HepG2 (cell line): ENCODE data around the gene IFT52. TPM values are rescaled to one million over a fixed set of nuclear protein-coding genes. Genes with fewer than 3 reads are reported as not detected.

Source experiments
- KAT8 ChIP-seq: IDR thresholded peaks from 2 replicates; pipeline ENCODE4 v1.6.1; 2016; ENCODE audit warnings: missing genetic modification reagents, missing compliant biosample characterization
- SIN3A ChIP-seq: IDR thresholded peaks from 2 replicates; pipeline ENCODE4 v1.6.1; 2011; ENCODE audit warnings: low read depth, mild to moderate bottlenecking, control low read depth, low read length, borderline replicate concordance
- SMARCE1 ChIP-seq: fragments of 450-650 bp; IDR thresholded peaks from 2 replicates; pipeline ENCODE4 v1.6.1; 2017; ENCODE audit warnings: borderline replicate concordance
- ZBTB3 ChIP-seq: sonication (generic); formaldehyde crosslinking; IDR thresholded peaks from 2 replicates; pipeline ENCODE4 v1.4.0; 2020; ENCODE audit warnings: low read depth, mild to moderate bottlenecking, moderate library complexity, missing genetic modification reagents, borderline replicate concordance
- ZEB1 ChIP-seq: IDR thresholded peaks from 2 replicates; pipeline ENCODE4 v1.6.1; 2012; ENCODE audit warnings: mild to moderate bottlenecking, low read depth, inconsistent platforms; ENCODE audit not compliant: insufficient replicate concordance
- ZFYVE20 ChIP-seq: sonication (generic); formaldehyde crosslinking; IDR thresholded peaks from 2 replicates; pipeline ENCODE4 v1.8.0; 2023; ENCODE audit warnings: low read depth, mild to moderate bottlenecking, moderate library complexity, missing genetic modification reagents, borderline replicate concordance
- ZNF24 ChIP-seq: fragments of 450-650 bp; IDR thresholded peaks from 2 replicates; pipeline ENCODE4 v1.6.1; 2017; ENCODE audit warnings: antibody characterized with exemption, mild to moderate bottlenecking
- ZNF382 ChIP-seq: sonication (generic); formaldehyde crosslinking; IDR thresholded peaks from 2 replicates; pipeline ENCODE4 v1.5.0; 2020; ENCODE audit warnings: missing genetic modification reagents, mild to moderate bottlenecking, borderline replicate concordance
- ZNF703 ChIP-seq: sonication (generic); formaldehyde crosslinking; IDR thresholded peaks from 2 replicates; pipeline ENCODE4 v1.5.1; 2020; ENCODE audit warnings: missing genetic modification reagents, mild to moderate bottlenecking, moderate library complexity, borderline replicate concordance
- ZSCAN29 ChIP-seq: sonication (generic); formaldehyde crosslinking; conservative IDR thresholded peaks from 2 replicates; pipeline ENCODE4 v1.4.0; 2020; ENCODE audit warnings: mild to moderate bottlenecking, missing genetic modification reagents
- polyA plus RNA-seq, 8 experiments: library from polyadenylated mRNA; depleted of rRNA in 3 of 8; stranded (reverse) in 7 of 8; unstranded in 1 of 8; fragments of >200 nt; fragmentation: Illumina TruSeq in 4 of 8; extraction: Trizol in 4 of 8; gene quantifications; 2 replicates each; pipeline versions ENCODE4 v1.2.1 to v1.2.3, GENCODE V29; 2011 to 2016; ENCODE audit warnings: low read depth in 4 of 8, missing spikeins in 1 of 8, mixed read lengths in 1 of 8; ENCODE audit not compliant: insufficient read depth in 1 of 8
- total RNA-seq, 5 experiments: library from RNA; depleted of rRNA; stranded (reverse); fragments of >200 nt; fragmentation: Illumina TruSeq; extraction: Trizol; gene quantifications; 2 replicates each; pipeline ENCODE4 v1.2.3, GENCODE V29; 2016; ENCODE audit warnings: low read depth in 1 of 5
- TF ChIP-seq, protein P1 (sequence below): sonication (generic); formaldehyde crosslinking; IDR thresholded peaks from 2 replicates; pipeline ENCODE4 v1.4.0; 2020; ENCODE audit warnings: missing genetic modification reagents
- TF ChIP-seq, protein P2 (sequence below): sonication (generic); formaldehyde crosslinking; IDR thresholded peaks from 2 replicates; pipeline ENCODE4 v1.4.0; 2020; ENCODE audit warnings: missing genetic modification reagents
- TF ChIP-seq, protein P3 (sequence below): sonication (generic); formaldehyde crosslinking; IDR thresholded peaks from 2 replicates; pipeline ENCODE4 v1.9.0; 2021; ENCODE audit warnings: missing genetic modification reagents, mild to moderate bottlenecking, borderline replicate concordance
- TF ChIP-seq, protein P4 (sequence below): sonication (generic); formaldehyde crosslinking; IDR thresholded peaks from 2 replicates; pipeline ENCODE4 v1.5.1; 2020; ENCODE audit warnings: mild to moderate bottlenecking, missing genetic modification reagents, borderline replicate concordance
- TF ChIP-seq, protein P5 (sequence below): sonication (generic); formaldehyde crosslinking; IDR thresholded peaks from 2 replicates; pipeline ENCODE4 v1.8.0; 2022; ENCODE audit warnings: missing genetic modification reagents, mild to moderate bottlenecking, moderate library complexity, borderline replicate concordance
- TF ChIP-seq, protein P6 (sequence below): sonication (generic); formaldehyde crosslinking; IDR thresholded peaks from 2 replicates; pipeline ENCODE4 v1.8.1; 2023; ENCODE audit warnings: mild to moderate bottlenecking, missing genetic modification reagents

Gene IFT52
- total and polyA plus RNA-seq, 2 of the 13 experiments (the other 11 are each of a cell fraction or from before 2014, with no cell fraction given): 48.0 to 64.0 TPM

DNA sequence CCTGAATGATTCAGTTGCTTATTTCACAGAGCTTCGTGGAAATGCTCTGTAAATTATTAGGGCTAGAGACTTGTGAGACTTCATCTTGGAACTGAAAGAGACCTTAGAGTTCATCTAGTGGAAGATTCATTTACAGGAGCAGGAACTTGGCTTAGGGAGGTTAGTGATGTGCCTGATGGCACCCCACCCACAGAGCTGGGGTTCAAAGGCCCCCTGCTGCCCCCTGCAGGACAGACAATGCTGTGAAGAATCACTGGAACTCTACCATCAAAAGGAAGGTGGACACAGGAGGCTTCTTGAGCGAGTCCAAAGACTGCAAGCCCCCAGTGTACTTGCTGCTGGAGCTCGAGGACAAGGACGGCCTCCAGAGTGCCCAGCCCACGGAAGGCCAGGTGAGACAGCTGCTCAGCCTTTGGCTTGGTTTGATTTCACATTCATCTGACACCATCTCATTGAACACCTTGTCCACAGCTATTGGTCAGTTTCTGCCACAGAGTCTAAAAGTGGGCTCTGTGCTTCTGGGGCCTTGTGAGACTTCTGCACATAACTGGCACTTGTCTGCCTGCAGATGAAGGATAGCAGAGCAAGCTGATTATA lies 101.3 kb downstream of the IFT52 start (continued):
- TF ChIP-seq, protein P1, sequence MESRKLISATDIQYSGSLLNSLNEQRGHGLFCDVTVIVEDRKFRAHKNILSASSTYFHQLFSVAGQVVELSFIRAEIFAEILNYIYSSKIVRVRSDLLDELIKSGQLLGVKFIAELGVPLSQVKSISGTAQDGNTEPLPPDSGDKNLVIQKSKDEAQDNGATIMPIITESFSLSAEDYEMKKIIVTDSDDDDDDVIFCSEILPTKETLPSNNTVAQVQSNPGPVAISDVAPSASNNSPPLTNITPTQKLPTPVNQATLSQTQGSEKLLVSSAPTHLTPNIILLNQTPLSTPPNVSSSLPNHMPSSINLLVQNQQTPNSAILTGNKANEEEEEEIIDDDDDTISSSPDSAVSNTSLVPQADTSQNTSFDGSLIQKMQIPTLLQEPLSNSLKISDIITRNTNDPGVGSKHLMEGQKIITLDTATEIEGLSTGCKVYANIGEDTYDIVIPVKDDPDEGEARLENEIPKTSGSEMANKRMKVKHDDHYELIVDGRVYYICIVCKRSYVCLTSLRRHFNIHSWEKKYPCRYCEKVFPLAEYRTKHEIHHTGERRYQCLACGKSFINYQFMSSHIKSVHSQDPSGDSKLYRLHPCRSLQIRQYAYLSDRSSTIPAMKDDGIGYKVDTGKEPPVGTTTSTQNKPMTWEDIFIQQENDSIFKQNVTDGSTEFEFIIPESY (CRISPR knock-in tag): 0 out of 2 replicates have a peak, but pooled peaks have one; percentile 8
- TF ChIP-seq ZNF382 (CRISPR knock-in tag): no peak
- no peak for TF ChIP-seq ZNF703 (CRISPR knock-in tag)
- no peak for TF ChIP-seq SMARCE1
- TF ChIP-seq KAT8: peak; percentile 48; the same call in 1 of the 2 replicates
- TF ChIP-seq, protein P2, sequence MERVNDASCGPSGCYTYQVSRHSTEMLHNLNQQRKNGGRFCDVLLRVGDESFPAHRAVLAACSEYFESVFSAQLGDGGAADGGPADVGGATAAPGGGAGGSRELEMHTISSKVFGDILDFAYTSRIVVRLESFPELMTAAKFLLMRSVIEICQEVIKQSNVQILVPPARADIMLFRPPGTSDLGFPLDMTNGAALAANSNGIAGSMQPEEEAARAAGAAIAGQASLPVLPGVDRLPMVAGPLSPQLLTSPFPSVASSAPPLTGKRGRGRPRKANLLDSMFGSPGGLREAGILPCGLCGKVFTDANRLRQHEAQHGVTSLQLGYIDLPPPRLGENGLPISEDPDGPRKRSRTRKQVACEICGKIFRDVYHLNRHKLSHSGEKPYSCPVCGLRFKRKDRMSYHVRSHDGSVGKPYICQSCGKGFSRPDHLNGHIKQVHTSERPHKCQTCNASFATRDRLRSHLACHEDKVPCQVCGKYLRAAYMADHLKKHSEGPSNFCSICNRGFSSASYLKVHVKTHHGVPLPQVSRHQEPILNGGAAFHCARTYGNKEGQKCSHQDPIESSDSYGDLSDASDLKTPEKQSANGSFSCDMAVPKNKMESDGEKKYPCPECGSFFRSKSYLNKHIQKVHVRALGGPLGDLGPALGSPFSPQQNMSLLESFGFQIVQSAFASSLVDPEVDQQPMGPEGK (CRISPR knock-in tag): peak; percentile 75; the same call in 1 of the 2 replicates
- TF ChIP-seq, protein P3, sequence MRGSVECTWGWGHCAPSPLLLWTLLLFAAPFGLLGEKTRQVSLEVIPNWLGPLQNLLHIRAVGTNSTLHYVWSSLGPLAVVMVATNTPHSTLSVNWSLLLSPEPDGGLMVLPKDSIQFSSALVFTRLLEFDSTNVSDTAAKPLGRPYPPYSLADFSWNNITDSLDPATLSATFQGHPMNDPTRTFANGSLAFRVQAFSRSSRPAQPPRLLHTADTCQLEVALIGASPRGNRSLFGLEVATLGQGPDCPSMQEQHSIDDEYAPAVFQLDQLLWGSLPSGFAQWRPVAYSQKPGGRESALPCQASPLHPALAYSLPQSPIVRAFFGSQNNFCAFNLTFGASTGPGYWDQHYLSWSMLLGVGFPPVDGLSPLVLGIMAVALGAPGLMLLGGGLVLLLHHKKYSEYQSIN (CRISPR knock-in tag): no peak
- no peak for TF ChIP-seq ZSCAN29 (CRISPR knock-in tag)
- TF ChIP-seq, protein P4, sequence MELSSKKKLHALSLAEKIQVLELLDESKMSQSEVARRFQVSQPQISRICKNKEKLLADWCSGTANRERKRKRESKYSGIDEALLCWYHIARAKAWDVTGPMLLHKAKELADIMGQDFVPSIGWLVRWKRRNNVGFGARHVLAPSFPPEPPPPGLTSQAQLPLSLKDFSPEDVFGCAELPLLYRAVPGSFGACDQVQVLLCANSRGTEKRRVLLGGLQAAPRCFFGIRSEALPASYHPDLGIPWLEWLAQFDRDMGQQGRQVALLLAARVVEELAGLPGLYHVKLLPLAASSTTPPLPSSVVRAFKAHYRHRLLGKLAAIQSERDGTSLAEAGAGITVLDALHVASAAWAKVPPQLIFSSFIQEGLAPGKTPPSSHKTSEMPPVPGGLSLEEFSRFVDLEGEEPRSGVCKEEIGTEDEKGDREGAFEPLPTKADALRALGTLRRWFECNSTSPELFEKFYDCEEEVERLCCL: no peak
- TF ChIP-seq ZNF24: no peak
- no peak for TF ChIP-seq ZEB1
- no peak for TF ChIP-seq ZFYVE20 (CRISPR knock-in tag)
- no peak for TF ChIP-seq ZBTB3
- TF ChIP-seq, protein P5, sequence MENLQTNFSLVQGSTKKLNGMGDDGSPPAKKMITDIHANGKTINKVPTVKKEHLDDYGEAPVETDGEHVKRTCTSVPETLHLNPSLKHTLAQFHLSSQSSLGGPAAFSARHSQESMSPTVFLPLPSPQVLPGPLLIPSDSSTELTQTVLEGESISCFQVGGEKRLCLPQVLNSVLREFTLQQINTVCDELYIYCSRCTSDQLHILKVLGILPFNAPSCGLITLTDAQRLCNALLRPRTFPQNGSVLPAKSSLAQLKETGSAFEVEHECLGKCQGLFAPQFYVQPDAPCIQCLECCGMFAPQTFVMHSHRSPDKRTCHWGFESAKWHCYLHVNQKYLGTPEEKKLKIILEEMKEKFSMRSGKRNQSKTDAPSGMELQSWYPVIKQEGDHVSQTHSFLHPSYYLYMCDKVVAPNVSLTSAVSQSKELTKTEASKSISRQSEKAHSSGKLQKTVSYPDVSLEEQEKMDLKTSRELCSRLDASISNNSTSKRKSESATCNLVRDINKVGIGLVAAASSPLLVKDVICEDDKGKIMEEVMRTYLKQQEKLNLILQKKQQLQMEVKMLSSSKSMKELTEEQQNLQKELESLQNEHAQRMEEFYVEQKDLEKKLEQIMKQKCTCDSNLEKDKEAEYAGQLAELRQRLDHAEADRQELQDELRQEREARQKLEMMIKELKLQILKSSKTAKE (CRISPR knock-in tag): no peak
- TF ChIP-seq, protein P6, sequence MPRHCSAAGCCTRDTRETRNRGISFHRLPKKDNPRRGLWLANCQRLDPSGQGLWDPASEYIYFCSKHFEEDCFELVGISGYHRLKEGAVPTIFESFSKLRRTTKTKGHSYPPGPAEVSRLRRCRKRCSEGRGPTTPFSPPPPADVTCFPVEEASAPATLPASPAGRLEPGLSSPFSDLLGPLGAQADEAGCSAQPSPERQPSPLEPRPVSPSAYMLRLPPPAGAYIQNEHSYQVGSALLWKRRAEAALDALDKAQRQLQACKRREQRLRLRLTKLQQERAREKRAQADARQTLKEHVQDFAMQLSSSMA (CRISPR knock-in tag): no peak
- TF ChIP-seq SIN3A: no peak
